ENCODE data around the gene HM13.

HM13 gene

GRCh38 chr20:31569163-31570020 is 55.1 kb downstream of the HM13 start:
- H3K27me3 ChIP-seq = no peaks in the 10 kb centered on the region
- TF ChIP-seq, protein P1, sequence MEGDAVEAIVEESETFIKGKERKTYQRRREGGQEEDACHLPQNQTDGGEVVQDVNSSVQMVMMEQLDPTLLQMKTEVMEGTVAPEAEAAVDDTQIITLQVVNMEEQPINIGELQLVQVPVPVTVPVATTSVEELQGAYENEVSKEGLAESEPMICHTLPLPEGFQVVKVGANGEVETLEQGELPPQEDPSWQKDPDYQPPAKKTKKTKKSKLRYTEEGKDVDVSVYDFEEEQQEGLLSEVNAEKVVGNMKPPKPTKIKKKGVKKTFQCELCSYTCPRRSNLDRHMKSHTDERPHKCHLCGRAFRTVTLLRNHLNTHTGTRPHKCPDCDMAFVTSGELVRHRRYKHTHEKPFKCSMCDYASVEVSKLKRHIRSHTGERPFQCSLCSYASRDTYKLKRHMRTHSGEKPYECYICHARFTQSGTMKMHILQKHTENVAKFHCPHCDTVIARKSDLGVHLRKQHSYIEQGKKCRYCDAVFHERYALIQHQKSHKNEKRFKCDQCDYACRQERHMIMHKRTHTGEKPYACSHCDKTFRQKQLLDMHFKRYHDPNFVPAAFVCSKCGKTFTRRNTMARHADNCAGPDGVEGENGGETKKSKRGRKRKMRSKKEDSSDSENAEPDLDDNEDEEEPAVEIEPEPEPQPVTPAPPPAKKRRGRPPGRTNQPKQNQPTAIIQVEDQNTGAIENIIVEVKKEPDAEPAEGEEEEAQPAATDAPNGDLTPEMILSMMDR (IDR thresholded peaks at IDR 0.05; ENCODE audit: low read depth, low read length) = peak; percentile 91
- no peaks in the 10 kb centered on the region for H3K9me3 ChIP-seq
- no peak overlapping the region for H3K4me3 ChIP-seq (ENCODE audit: low read depth, low read length)
- H3K4me1 ChIP-seq = peaks cover 38% of the 10 kb centered on the region
- peaks cover 30% of the 10 kb centered on the region for H3K36me3 ChIP-seq
- DNase-seq = peak; percentile 78

- no peaks in the 10 kb centered on the region for H3K27me3 ChIP-seq
- peaks cover 38% of the 10 kb centered on the region for H3K4me1 ChIP-seq
- H3K36me3 ChIP-seq = peaks cover 29% of the 10 kb centered on the region
- TF ChIP-seq, protein P1 (IDR thresholded peaks at IDR 0.05; ENCODE audit: low read depth, low read length) = no peak
- H3K4me3 ChIP-seq (ENCODE audit: low read depth, low read length) = no peak overlapping the region
- no peaks in the 10 kb centered on the region for H3K9me3 ChIP-seq
- DNase-seq = no peak
Measured at GRCh38 chr20:31570021-31570463, 55.8 kb downstream of the HM13 start.

DNA sequence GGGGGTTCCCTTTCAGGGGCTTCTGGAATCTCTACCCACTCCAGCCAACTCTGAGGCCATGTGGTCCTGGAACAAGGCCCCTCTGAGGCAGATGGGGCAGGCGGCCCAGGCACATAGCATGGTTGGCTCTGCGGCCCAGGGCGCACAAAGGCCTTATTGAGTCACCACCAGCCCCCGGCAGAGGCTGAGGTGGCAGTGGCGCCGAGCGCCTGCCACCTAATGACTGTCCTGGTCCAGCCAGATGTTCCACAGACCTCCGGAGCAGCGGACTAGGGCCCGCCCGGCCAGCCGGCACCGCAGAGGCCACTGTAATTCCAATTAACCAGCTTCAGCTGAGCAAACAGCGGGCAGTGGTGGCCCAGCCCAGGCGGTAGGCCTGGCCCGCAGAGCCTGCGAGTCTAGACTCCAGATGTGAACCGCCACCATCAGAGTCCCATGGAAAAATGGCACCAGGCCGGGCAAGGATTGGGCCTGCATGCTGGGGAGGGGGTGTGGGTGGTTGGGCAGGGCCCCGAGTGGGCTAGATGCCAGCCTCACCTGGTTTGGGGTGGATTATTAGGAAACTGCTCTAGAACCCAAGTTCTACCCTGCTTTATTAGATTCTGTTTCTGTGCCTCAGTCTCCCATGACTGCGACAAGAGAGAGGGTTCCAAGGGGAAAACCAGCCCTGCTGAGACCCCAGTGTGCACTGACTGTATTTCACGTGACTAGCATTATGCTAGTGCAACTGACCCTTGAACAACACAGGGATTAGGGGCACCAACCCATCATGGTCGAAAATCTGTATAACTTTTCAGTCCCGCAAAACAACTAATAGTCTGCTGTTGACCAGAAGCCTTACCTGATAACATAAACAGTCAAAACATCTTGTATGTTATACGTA is 56.7 kb downstream of the HM13 start:
- Histone ChIP-seq H3K4me1 (peaks cover 38% of the 10 kb centered on the region), H3K36me3 (peaks cover 24% of the 10 kb centered on the region), H3K4me3 (ENCODE audit: low read depth, low read length) (no peak overlapping the region), H3K27me3 (no peaks in the 10 kb centered on the region), H3K9me3 (no peaks in the 10 kb centered on the region)
- peak; percentile 92 for DNase-seq
- TF ChIP-seq, protein P1 (IDR thresholded peaks at IDR 0.05; ENCODE audit: low read depth, low read length) = no peak

GRCh38 chr20:31572042-31572700 is 57.9 kb downstream of the HM13 start:
- Histone ChIP-seq H3K9me3 (no peaks in the 10 kb centered on the region), H3K27me3 (no peaks in the 10 kb centered on the region), H3K4me3 (ENCODE audit: low read depth, low read length) (peak overlapping the region; percentile 58), H3K36me3 (peaks cover 17% of the 10 kb centered on the region), H3K4me1 (peaks cover 38% of the 10 kb centered on the region)
- no peak for DNase-seq
- TF ChIP-seq, protein P1 (IDR thresholded peaks at IDR 0.05; ENCODE audit: low read depth, low read length) = no peak; the same call in 1 of the 2 replicates

DNA sequence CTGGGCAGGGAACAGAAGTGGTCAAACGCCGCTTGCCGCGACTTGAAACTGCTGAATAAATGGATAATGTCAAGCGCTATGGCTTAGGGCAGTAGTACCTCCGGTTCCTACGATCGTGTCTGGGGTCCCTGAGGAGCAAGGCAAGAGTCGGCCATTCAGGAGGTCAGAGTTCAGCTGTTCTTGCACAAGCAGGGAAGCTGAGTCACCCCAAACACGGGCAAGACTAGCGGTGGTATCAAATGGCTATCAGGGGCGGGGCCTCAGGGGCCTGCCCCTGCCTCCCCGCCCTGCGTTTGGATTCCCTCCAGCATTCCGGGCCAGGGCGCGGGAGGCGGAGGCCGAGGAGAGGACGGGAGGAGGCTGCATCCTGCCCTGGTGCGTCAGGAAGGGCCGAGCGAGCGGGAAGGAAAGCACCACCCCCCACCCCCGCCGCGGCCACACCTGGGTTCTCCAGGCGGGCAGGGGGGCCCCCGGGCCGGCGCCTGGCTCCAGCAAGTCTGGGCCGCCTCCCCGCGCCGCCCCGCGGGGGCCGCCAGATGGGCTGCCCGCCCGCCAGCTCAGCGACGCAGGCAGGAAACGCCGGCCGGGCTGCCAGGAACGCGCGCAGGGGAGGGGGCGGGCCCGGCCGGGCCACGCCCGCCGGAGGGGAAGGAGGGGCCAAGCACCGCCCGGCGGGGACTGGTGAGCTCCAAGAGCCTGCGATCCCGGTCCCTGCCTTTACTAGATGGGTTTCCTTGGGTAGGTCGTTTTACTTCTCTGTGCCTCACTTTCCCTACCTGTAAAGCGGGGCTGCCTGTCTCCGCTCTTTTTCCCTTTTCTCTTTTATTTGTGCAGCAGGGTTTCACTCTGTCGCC is 58.7 kb downstream of the HM13 start:
- Histone ChIP-seq H3K27me3 (no peaks in the 10 kb centered on the region), H3K4me3 (ENCODE audit: low read depth, low read length) (peak overlapping the region; percentile 58), H3K36me3 (peaks cover 17% of the 10 kb centered on the region), H3K4me1 (peaks cover 38% of the 10 kb centered on the region), H3K9me3 (no peaks in the 10 kb centered on the region)
- TF ChIP-seq, protein P1 (IDR thresholded peaks at IDR 0.05; ENCODE audit: low read depth, low read length) = no peak
- peak; percentile 97 for DNase-seq
